HTERT RPE-1 (cell line): ENCODE results near the gene CARHSP1.
"Not testable (repeated sequence)": the region's sequence is repeated elsewhere in the genome, so short reads cannot be mapped to it uniquely, and the experiment has no call there.

ENCODE experiments used
- in situ Hi-C: fragments of 300-500 bp; cut with MboI; formaldehyde crosslinking; loops from 4 replicates; pipeline ENCODE4 v1.14.3; 2020; ENCODE audit warnings: low sequenced_read_pairs

Gene CARHSP1

DNA sequence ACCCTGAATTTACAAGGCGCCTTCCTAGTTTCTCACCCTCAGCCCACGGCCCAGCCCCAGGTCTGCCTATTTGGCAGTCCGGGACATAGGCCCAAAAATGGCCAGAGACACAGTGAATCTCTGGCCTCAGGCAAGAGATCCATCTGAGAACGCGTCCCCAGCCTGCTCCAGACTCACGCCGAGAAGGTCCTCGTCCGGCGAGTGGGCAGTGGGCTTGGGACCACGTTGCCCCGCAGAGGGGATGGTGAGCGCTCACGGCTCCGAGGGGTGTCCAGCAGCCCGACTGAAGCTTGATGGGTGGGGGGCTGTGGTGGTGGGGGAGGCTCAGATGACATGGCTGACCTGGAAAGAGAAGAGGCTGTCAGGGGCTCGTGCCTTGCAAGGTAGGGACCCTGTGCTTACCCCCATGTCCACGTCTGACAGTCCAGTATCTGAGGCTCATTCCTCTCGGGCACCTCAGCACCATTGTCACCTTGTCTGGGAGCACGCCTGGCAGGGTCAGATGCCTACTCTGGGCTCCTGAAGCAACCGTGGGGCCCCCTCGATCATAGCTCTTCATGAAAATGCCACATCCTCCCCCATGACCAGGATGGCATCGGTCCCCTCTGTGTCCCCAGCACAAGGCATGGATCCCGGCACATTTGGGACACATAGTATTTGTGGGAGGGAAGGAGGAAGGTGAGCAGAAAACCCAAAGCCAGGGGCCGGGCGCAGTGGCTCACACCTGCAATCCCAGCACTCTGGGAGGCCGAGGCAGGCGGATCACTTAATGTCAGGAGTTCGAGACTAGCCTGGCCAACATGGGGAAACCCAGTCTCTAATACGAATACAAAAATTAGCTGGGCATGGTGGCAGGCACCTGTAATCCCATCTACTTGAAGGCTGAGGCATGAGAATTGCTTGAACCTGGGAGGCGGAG, 9.6 kb downstream of the CARHSP1 start:
- in situ Hi-C loops, result no loop called here

DNA sequence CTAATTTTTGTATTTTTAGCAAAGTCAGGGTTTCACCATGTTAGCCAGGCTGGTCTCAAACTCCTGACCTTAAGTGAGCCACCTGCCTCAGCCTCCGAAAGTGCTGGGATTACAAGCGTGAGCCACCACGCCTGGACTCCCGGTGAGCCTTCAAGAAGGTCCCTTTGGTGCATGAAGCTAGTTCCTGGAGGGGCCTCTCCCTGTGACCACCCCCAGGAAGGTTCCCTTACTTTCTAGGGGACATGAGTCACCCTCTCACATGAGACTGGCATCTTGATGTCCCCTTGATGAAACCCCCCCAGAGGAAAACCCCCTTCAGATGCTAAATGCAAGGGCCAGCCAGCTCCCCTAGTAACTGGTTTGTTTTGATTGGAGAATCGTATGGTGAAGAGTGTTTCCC, 12.8 kb downstream of the CARHSP1 start:
- in situ Hi-C loops, result no loop called here

DNA sequence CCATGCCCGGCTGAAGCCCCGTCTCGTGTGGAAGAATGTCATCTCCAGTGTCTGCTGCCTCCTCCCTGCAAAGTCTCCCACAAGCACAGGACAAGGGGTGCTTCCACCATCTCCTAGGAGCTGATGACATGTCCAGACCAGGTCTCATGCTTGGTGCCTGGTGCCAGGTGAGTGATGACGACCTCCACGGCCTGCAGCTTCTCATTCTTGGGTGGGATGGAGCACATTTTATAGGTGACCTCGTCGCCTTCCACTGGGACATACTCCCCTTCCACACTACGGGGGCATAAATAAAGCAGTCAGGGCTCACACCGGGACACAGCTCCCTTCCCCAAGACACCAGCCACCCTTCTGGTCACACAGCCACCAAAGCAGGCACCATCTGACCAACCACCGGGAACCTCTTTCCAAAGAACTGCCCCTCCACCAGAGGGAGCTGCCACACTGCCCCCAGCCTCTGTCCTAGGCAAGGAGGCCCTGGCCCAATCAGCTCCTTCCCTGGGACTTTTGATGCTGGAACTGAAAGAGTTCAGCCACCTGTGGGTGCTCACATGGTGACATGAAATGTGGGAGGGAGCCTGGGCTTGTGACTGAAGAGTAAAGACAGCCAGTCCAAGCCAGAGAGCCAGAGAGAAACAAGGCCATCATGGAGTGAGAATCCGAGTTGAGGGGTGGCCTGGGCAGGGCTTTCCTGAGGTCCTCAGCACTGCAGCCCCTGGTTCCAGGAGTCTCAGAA, 13.6 kb downstream of the CARHSP1 start:
- in situ Hi-C loops, result no loop called here

DNA sequence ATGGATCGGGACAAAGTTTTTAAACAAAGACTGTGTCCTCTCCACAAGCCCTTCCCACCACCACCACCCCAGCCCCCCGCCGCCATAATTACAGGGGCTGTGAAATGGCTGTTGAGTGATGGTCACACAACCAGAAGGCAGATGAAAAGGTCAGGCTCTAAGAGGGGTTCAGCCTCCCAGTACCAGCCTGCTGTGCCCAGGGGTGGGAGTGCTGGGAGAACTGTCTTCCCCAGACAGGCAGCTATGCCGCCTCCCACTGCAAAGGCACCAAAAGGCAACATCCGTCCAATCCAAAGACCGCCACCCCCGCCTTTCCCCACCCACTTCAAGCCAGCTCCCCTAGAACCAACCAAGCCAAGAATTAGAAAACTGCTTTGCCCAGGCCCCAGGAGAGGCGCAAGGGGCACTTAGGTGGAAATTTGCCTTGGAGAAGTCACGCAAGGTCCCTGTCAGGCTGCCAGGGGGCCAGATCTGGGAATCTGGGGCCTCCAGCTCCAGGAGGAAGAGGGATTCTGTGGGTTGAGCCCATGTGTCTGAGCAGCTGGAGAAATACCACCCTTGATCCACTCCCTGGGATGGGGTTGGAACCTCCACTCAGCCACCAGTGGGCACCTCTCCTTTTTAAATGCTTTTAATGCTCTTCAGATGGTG, 14.4 kb downstream of the CARHSP1 start:
- in situ Hi-C loops, result no loop called here

DNA sequence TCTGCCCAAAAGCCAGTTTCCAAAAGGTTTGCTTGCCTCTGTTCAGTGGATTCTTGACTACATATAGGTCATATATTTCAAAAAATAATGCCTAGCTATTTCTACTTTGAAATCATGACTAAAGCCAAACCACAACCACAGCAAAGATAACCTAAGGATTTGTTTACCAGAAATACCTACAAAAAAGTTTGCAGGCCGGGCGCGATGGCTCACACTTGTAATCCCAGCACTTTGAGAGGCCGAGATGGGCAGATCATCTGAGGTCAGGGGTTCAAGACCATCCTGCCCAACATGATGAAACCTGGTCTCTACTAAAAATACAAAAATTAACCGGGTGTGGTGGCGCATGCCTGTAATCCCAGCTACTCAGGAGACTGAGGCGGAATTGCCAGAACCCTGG, 15.2 kb downstream of the CARHSP1 start:
- in situ Hi-C loops, result no loop called here

DNA sequence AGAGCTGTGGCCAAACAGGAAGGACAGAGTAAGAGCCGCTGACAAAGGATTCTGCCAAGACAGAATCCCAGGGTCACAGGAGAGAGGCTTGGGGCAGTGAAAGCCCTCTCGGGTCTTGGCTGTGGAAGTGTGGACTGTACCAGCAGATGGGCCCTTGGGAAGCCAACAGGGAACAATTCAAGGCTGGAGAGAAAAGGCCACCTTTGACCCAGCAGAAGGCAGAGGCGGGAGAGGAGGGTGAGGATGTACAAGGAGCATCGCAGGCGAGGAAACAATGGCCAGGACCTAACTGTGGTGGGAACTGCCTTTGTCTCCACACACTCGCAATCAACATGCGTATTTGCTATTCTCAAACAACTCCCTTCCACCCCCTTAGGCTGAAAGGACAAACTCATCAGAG, 15.7 kb downstream of the CARHSP1 start:
- in situ Hi-C loops, result no loop called here

DNA sequence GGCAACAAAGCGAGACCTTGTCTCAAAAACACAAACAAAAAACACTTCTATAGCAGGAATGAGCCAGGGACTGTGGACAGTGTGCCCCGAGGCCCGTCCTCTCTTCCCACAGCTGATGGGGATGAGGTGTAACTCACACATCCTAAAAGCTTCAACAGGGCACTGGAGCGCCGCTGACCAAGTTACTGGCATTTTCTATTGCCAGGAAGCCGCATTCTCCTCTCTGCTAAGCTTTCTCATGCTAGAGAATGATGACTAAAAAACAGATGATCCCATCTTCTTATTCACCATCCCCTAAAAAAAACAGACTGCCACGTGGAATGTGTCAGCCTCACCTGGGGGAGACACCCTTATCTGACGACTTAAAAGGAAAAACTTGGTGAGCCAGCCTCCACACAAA, 16.3 kb downstream of the CARHSP1 start:
- in situ Hi-C loops, result no loop called here

DNA sequence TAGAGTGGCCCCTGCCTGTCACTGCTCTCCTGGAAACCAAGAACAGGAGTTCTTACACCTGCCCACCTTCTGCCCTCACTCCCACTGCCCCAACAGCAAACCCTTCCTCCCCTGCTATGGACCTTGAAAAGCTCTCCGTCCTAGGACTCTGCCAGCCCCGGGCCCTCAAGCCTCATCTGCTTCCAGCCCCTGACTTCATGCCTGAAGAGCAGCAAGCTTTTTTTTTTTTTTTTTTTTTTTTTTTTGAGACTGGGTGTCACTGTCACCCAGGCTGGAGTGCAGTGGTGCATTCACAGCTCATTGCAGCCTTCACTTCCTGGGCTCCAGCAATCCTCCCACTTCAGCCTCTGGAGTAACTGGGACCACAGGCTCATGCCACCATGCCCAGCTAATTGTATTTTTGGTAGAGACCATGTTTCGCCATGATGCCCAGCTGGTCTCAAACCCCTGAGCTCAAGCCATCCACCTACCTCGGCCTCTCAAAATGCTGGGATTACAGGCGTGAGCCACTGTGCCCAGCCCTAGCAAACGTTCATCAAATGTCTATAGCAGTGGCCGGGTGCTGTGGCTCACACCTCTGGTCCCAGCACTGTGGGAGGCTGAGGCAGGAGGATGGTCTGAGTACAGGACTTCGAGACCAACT, 16.9 kb downstream of the CARHSP1 start:
- in situ Hi-C loops, result no loop called here

DNA sequence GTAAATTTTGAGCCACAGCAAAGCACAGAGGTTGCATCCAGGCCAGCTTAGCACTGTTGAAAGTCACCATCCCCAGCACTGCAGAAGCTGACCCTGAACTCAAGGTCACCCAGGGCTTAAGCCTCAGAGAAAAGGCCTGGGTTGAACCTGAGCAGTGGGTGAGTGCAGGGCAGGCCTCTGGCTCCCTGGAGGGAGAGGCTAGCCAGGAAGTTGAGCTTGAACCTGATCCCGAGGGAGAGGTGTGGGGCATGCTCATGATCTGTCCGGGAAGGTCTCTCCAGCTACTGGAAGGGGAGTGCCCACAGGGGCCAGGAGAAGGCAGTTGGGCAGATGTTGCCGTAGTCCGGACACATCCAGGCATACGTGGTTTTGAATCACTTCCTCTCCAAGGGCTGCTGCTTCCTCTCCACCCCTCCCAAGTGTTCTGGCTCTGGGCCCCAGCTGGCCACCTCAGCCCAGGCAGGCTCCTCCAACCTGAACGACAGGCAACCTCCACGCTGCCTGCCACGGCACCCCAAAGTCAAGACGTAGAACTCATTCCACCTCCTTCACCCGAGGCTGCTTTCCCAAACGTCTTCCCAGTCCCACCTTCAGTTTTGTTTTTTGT, 18.4 kb downstream of the CARHSP1 start:
- in situ Hi-C loops, result no loop called here

DNA sequence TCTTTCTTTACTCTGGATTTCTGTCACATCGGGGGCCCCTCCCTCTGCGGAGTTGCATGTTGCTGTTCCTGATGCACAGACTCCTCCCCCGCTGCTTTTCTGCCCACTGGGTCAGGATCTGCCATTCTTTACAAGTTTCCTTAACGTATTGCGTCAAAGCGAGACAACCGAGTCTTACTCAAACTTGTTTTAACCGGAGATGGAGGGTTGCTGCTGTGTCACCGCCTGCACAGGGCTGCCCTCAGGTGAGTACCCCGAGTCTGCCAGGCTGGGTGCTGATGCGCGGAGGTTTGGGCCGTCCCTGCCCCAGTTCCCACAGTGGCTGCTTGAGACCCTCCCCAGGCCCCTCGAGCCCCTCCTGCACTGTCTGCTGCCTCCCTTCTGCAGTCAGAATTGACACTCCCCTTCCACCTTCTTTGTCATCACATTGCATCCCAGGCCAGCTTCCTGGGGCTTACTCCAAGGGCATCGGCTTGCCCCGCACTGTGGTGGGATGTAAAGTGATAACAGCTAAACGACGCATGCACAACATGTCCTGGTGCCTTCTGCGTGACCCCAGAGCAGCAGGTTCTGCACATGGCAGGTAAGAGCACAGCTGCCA, 19.3 kb downstream of the CARHSP1 start:
- in situ Hi-C loops, result no loop called here

DNA sequence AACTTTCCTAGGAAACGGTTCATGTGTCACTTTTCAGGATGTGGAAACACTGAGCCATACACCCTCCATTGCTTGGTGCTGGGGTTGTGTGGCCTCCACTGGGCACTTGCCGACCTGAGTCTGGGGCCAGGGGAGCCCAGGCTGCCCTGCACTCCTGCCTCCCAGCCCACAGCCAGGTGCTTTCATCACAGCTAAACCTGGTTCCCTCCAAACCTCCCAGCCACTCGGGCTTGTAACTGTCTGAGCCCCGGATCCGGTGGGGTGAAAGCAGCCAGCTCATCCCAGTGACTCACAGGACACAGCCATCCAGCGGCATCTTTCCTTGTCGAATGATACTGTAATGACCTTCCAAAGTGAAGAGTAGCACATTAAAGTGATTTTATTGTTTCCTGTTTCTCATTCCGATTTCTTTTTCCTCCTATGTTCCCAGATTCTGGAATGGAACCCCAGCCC, 19.8 kb downstream of the CARHSP1 start:
- in situ Hi-C loops, result no loop called here

DNA sequence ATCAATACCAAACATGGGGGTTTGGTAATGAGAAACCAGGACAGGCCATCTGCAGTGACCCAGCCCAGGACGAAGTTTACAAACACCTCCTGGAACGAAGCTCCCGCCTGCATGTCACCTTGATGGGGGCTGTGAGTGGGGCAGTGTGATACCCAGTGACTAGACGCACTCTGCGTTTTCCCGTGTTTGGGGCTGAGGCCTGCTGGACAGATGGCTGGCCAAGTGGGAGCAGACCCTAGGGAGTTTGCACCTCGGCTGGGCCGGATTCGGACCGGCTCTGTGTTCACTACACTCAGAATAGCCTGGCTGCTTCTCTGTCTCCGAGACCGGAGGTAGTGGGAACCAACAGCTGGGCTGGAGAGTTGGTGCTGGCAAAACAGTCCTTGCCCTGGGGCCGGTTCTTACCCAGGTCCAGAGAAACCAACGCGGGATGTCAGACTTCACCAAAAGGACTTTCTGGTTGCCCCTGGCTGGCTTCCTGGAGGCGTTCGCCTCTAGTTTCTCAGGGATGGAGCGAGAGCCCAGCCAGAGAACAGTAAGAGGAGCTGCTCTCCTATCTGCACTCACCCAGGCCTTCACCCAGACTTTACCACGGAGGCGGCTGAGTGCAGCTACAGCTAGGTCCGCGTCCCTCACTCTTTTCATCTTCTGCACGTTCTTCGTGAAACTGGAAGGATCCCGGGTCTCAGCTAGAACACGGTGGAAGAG, 20.4 kb downstream of the CARHSP1 start:
- in situ Hi-C loops, result no loop called here

DNA sequence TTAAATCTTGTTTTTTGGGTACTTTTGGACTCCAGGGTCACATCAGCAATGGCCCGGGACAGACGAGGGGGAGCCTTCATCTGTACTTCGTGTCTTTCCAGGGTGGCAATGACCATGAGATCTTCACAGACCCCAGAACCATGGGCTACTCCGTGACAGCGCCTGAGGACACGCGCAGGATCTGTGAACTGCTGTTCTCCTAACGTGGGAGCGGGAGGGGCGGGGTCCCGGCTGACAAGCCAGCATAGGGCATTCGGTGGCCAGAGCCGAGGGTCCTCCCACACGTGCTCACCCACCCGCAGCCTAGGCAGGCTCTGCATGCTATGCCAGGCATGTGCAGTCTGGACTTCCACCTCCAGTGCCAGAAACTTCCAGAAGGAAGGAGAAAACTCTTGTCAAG, 21.2 kb downstream of the CARHSP1 start:
- in situ Hi-C loops, result no loop called here

DNA sequence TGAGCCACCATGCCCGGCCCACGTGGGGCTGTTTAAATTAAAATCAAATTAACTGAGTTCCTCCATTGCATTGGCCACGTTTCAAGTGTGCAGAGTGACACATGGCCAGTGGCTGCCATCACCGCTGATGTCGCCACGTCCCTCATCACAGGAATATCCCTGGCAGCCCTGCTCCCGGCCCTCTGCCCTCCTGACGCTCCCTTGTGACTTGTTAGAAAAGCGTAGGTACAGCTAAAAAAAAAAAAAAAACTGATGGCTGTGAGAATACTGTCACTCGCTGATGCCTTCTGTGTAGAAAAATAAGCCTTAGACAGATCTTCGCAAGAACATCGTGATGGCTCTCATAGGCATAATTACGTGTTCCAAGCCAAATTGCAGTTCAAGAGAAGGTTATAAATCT, 21.7 kb downstream of the CARHSP1 start:
- in situ Hi-C loops, result no loop called here

DNA sequence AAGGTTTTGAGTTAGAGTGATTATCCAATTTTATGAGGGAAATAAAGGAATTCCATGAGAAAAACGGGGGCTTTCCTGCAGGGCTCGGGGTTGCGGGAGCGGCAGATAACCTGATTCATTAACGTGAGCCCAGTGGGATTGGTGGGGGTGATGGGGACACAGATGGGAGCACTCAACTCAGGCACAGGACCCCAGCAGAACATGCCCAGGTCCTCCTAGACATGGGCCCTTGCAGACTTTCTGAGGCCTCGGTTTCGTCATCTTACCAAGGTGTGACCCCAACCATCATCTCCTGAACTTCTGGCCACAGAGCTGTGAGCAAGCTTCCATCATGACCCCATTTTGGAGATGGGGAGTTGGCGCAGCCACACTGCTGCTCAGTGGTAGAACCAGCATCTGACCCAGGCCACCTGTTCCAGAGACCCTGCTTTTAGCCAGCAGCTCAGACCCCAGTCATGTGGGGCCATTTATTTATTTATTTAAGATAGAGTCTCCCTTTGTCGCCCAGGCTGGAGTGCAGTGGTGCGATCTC, 22.3 kb downstream of the CARHSP1 start:
- in situ Hi-C loops, result no loop called here

DNA sequence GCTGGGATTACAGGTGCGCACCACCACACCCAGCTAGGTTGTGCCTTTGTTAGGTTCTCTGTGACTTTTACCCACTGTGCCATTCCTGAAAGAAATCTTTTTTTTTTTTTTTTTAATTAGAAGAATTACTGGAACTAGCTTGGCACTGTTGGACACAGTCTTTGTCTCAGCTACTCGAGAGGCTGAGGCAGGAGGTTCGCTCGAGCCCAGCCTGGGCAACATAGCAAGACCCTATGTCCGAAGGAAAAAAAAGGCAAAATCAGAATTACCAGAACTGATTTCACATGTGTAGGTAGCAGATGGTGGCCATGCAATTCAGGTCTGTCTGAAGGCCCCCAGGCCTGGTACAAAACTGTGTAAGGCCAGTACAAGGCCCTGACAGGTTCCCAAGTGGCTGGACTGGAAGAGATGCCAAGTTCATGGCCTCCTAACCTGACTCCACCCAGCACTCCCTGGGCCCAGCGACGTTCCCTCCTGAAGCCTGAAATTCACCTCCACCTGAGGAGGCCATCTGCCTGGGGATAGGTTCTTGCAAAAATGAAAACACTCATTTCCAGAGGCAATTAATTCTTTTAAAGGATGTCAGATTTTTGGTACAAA, 23.0 kb downstream of the CARHSP1 start:
- in situ Hi-C loops, result no loop called here

DNA sequence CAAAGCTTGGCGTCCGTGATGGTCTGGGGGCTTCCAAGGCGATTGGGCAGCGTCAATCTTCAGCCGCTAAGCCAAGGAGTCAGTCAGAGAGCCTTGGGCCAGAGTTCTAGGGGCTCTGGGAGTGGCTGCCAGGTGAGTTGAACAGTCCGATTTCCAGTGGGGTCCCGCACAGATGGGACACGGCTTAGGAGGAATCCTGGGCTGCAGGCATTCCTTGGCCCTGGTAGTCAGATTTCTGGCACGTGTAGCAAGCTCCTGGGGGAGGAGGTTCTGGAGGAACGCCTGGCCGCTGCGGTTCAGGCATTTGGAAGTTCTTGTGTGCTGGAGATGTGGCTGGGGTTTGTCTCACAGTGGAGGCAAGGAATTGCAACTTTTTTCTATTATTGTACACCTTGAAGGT, 25.5 kb downstream of the CARHSP1 start:
- in situ Hi-C loops, result not testable (repeated sequence)

DNA sequence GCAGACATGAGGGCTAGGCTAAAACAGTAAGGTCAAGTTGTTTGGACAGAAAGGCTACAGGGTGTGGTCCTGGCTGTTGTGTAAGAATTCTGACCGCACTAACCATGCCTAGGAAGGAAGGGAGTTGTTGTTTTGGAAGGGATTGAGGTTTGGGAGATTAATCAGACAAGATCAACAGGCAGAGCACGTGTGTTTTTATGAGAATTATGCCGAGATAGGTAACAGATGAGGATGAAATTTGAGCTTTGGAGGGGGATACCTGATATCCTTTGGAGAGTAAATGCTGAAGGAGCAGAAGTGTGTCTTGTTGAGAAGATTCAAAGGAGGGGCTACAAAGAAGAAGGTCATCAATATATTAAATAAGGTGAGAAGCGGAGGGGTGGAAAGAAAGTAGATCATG, 26.8 kb downstream of the CARHSP1 start:
- in situ Hi-C loops, result not testable (repeated sequence)

DNA sequence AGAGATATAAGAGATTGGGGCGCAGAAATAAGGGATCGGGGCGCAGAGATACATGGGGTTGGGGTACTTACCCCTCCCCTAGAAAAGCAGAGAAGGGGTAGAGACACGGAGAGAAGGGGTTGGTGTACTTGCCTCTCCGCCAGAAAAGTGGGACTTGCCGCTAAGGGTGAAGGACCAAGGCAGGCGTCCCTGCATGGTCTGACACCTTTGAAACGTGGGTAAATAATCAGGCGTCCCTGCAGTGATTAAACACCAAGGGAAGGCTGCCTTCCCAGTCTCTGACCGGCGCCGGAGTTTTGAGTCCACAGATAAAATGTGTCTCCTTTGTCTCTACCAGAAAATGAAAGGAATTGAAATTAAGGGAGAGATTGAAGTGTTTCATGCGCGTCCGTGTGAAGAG, 31.2 kb downstream of the CARHSP1 start:
- in situ Hi-C loops, result not testable (repeated sequence)
